Activated CD4-positive, alpha-beta memory T cell treated with anti-CD3 and anti-CD28 coated beads, Interleukin-2, amount 10 ng/mL, durations not matched to agents 7 days and 5 days (primary cell): ENCODE results near the gene BUB3. TPM values are rescaled to one million over a fixed set of nuclear protein-coding genes. Genes with fewer than 3 reads are reported as not detected.

Experiments
- CTCF ChIA-PET: fragments of 350-600 bp; sonication (Branson Sonifier 250); formaldehyde crosslinking; loops from one replicate; lab custom pipeline; 2021; ENCODE audit warnings: antibody characterized with exemption, inconsistent platforms; lab: Charles Lee
- POLR2A ChIA-PET: fragments of 350-600 bp; sonication (Branson Sonifier 250); formaldehyde crosslinking; loops from one replicate; lab custom pipeline; 2021; ENCODE audit warnings: antibody characterized with exemption; lab: Charles Lee
- DNase-seq: peaks from one replicate; pipeline ENCODE4 v3.0.0-alpha.2; 2020
- H3K27ac Mint-ChIP-seq: one replicate; pipeline ENCODE4 v1.8.0; 2021; ENCODE audit warnings: mild to moderate bottlenecking, mixed read lengths
- H3K27me3 Mint-ChIP-seq: one replicate; pipeline ENCODE4 v1.8.0; 2021; ENCODE audit warnings: mixed read lengths
- H3K36me3 Mint-ChIP-seq: one replicate; pipeline ENCODE4 v1.8.0; 2021; ENCODE audit warnings: low read depth, mixed read lengths
- H3K4me1 Mint-ChIP-seq: one replicate; pipeline ENCODE4 v1.8.0; 2021; ENCODE audit warnings: mixed read lengths
- H3K4me3 Mint-ChIP-seq: one replicate; pipeline ENCODE4 v1.8.0; 2021; ENCODE audit warnings: mild to moderate bottlenecking, mixed read lengths
- H3K9me3 Mint-ChIP-seq: one replicate; pipeline ENCODE4 v1.8.0; 2021; ENCODE audit warnings: mixed read lengths
- total RNA-seq, 2 experiments: library from RNA; stranded (reverse); gene quantifications; one replicate each; pipeline ENCODE4 v1.2.3, GENCODE V29; 2021

BUB3 gene
- total RNA-seq, 2 experiments from 2014 or later: 266 to 275 TPM

- ChIA-PET POLR2A (interaction anchor here (1.9 kb wide), 1 partner anchor 10 kb away, joined by 4 read pairs; no protein-coding TSS in a partner anchor), CTCF (no interaction called here)
- peaks cover 79% of the 10 kb centered on the region for H3K27me3 Mint-ChIP-seq
- no peaks in the 10 kb centered on the region for H3K9me3 Mint-ChIP-seq
- no peak within 1 kb of the TSS for H3K27ac Mint-ChIP-seq
- H3K4me1 Mint-ChIP-seq: peaks cover 40% of the 10 kb centered on the region
- DNase-seq: no peak
- peak within 1 kb of the TSS; percentile 54 for H3K4me3 Mint-ChIP-seq
- H3K36me3 Mint-ChIP-seq: peaks cover 6% of the 10 kb centered on the region
Measured at GRCh38 chr10:123135415-123136141, 18.6 kb upstream of the BUB3 start, which contains the start of gene HMX3. HMX3 (plus strand) TSS chr10:123135970; CDS start chr10:123136051, 81 bp downstream.

- CTCF ChIA-PET: interaction anchor here (1.2 kb wide), 1 partner anchor 18 kb away, joined by 4 read pairs; the partner anchor contains the start of gene BUB3
Measured at GRCh38 chr10:123136221-123136805, 17.9 kb upstream of the BUB3 start.

DNA sequence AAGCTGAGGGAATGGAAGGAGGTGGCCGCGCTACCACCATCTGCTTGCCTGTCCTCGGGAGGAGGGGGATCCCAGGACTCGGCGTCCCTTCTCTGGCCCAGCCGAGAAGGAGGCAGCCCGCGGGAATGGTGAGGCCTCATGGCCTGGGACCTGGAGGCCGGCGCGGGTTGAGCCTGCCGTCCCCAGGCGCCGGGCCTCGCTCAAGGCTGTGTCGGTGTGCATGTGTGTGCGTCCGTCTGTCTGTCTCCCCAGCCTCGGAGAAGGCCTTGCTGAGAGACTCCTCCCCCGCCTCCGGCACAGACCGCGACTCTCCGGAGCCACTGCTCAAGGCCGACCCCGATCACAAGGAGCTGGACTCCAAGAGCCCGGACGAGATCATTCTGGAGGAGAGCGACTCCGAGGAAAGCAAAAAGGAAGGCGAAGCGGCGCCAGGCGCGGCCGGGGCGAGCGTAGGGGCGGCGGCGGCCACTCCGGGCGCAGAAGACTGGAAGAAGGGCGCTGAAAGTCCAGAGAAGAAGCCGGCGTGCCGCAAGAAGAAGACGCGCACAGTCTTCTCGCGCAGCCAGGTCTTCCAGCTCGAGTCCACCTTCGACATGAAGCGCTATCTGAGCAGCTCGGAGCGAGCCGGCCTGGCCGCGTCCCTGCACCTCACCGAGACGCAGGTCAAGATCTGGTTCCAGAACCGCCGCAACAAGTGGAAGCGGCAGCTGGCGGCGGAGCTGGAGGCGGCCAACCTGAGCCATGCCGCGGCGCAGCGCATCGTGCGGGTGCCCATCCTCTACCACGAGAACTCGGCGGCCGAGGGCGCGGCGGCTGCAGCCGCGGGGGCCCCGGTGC is 17.2 kb upstream of the BUB3 start:
- peak overlapping the region; percentile 78 for H3K27ac Mint-ChIP-seq
- peak overlapping the region; percentile 53 for H3K4me3 Mint-ChIP-seq
- POLR2A ChIA-PET: interaction anchor here (0.9 kb wide), 1 partner anchor 15 kb away, joined by 3 read pairs; no protein-coding TSS in a partner anchor
- peaks cover 40% of the 10 kb centered on the region for H3K4me1 Mint-ChIP-seq
- peaks cover 81% of the 10 kb centered on the region for H3K27me3 Mint-ChIP-seq
- peaks cover 11% of the 10 kb centered on the region for H3K36me3 Mint-ChIP-seq
- DNase-seq: no peak
- CTCF ChIA-PET: interaction anchor here (1.2 kb wide), 1 partner anchor 17 kb away, joined by 4 read pairs; the partner anchor contains the start of gene BUB3
- H3K9me3 Mint-ChIP-seq: no peaks in the 10 kb centered on the region

More at GRCh38 chr10:123136221-123136805, 17.9 kb upstream of the BUB3 start:
- Mint-ChIP-seq H3K4me3 (no peak overlapping the region), H3K4me1 (peaks cover 40% of the 10 kb centered on the region), H3K27ac (no peak overlapping the region), H3K36me3 (peaks cover 6% of the 10 kb centered on the region), H3K27me3 (peaks cover 81% of the 10 kb centered on the region), H3K9me3 (no peaks in the 10 kb centered on the region)
- no peak for DNase-seq
- POLR2A ChIA-PET: no interaction called here

- ChIA-PET CTCF (interaction anchor here (0.7 to 3.7 kb wide), 2 partner anchors 11 to 378 kb away, joined by 3 to 21 read pairs; no protein-coding TSS in a partner anchor), POLR2A (interaction anchor here (3.7 kb wide), 1 partner anchor 12 kb away, joined by 27 read pairs; no protein-coding TSS in a partner anchor)
- peaks cover 11% of the 10 kb centered on the region for H3K36me3 Mint-ChIP-seq
- H3K27me3 Mint-ChIP-seq: peaks cover 82% of the 10 kb centered on the region
- peaks cover 32% of the 10 kb centered on the region for H3K4me1 Mint-ChIP-seq
- H3K9me3 Mint-ChIP-seq: no peaks in the 10 kb centered on the region
- DNase-seq: no peak
- H3K27ac Mint-ChIP-seq: no peak overlapping the region
- no peak overlapping the region for H3K4me3 Mint-ChIP-seq
Measured at GRCh38 chr10:123139165-123139520, 15.1 kb upstream of the BUB3 start.

- ChIA-PET POLR2A (interaction anchor here (1.4 to 3.7 kb wide), 2 partner anchors 11 to 14 kb away, joined by 5 to 27 read pairs; partner anchors contain the start of gene BUB3), CTCF (interaction anchor here (1.8 to 3.7 kb wide), 2 partner anchors 11 to 14 kb away, joined by 4 to 21 read pairs; partner anchors contain the start of gene BUB3)
- peaks cover 32% of the 10 kb centered on the region for H3K4me1 Mint-ChIP-seq
- peaks cover 11% of the 10 kb centered on the region for H3K36me3 Mint-ChIP-seq
- no peak overlapping the region for H3K4me3 Mint-ChIP-seq
- no peak overlapping the region for H3K27ac Mint-ChIP-seq
- H3K27me3 Mint-ChIP-seq: peaks cover 82% of the 10 kb centered on the region
- DNase-seq: no peak
- no peaks in the 10 kb centered on the region for H3K9me3 Mint-ChIP-seq
Measured at GRCh38 chr10:123139521-123140163, 14.6 kb upstream of the BUB3 start.

- no peak for DNase-seq
- Mint-ChIP-seq H3K4me3 (no peak overlapping the region), H3K9me3 (no peaks in the 10 kb centered on the region), H3K4me1 (peaks cover 39% of the 10 kb centered on the region), H3K27ac (no peak overlapping the region), H3K27me3 (peaks cover 86% of the 10 kb centered on the region), H3K36me3 (peaks cover 11% of the 10 kb centered on the region)
- ChIA-PET POLR2A (interaction anchor here (1.4 to 3.7 kb wide), 2 partner anchors 10 to 14 kb away, joined by 5 to 27 read pairs; partner anchors contain the start of gene BUB3), CTCF (interaction anchor here (1.8 to 3.7 kb wide), 2 partner anchors 10 to 13 kb away, joined by 4 to 21 read pairs; partner anchors contain the start of gene BUB3)
Measured at GRCh38 chr10:123140164-123140982, 13.8 kb upstream of the BUB3 start.

- Mint-ChIP-seq H3K4me1 (peaks cover 44% of the 10 kb centered on the region), H3K27me3 (peaks cover 91% of the 10 kb centered on the region), H3K4me3 (no peak overlapping the region), H3K9me3 (no peaks in the 10 kb centered on the region), H3K36me3 (peaks cover 11% of the 10 kb centered on the region), H3K27ac (no peak overlapping the region)
- no peak for DNase-seq
- ChIA-PET POLR2A (interaction anchor here (0.7 to 3.7 kb wide), 3 partner anchors 10 to 13 kb away, joined by 3 to 27 read pairs (median 5); partner anchors contain the start of gene BUB3), CTCF (interaction anchor here (1.8 to 3.7 kb wide), 2 partner anchors 9 to 13 kb away, joined by 4 to 21 read pairs; partner anchors contain the start of gene BUB3)
Measured at GRCh38 chr10:123140983-123141390, 13.2 kb upstream of the BUB3 start.

DNA sequence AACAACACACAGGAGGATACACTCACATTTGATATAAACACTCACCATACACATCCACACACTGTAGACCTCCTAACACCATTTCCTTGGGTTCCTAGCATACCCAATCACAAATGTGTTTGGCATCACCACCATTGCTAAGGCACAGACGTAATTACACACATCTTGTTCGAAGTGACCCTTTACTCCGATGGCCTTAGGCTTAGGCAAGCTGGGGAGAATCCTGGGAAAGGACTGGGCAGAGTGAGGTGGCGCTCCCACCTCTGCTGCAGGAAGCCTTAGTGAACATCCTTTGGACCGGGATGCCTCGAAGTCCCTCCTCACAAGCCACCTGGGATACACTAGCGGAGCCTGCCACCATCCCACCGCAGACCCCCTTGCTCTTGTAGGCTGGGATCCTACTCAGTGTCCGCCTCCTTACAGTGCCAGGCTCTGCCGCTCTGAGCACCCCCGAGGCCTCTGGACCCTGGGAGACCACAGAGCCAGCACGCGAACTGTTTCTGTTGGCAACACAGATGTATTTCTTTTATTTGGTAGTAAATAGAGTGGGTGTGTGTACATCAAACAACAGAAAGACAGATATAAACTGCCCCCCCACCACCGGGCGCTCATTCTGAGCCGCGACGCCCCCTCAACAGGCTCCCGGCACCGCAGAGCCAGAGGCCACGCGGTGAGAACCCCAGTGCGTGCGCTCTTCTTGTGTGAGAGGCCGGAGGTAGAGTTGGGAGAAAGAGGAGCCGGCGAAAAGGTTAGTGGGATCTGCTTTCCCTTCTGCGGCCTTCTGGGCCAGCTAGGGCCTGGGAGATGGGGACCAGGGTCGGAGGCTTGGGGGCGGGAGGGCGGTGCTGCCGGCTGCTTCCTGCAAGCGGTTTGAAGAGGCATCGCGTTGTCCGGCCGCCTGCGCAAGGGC is 12.2 kb upstream of the BUB3 start:
- H3K4me1 Mint-ChIP-seq: peaks cover 43% of the 10 kb centered on the region
- H3K36me3 Mint-ChIP-seq: peaks cover 13% of the 10 kb centered on the region
- DNase-seq: no peak
- H3K4me3 Mint-ChIP-seq: no peak overlapping the region
- CTCF ChIA-PET: interaction anchor here (3.7 kb wide), 1 partner anchor 8 kb away, joined by 21 read pairs; no protein-coding TSS in a partner anchor
- peaks cover 90% of the 10 kb centered on the region for H3K27me3 Mint-ChIP-seq
- POLR2A ChIA-PET: interaction anchor here (0.7 to 3.7 kb wide), 3 partner anchors 9 to 13 kb away, joined by 3 to 27 read pairs (median 4); partner anchors contain the start of gene BUB3
- H3K9me3 Mint-ChIP-seq: no peaks in the 10 kb centered on the region
- no peak overlapping the region for H3K27ac Mint-ChIP-seq

- peaks cover 90% of the 10 kb centered on the region for H3K27me3 Mint-ChIP-seq
- no peak for DNase-seq
- H3K4me1 Mint-ChIP-seq: peaks cover 45% of the 10 kb centered on the region
- H3K4me3 Mint-ChIP-seq: no peak overlapping the region
- peaks cover 14% of the 10 kb centered on the region for H3K36me3 Mint-ChIP-seq
- POLR2A ChIA-PET: interaction anchor here (1.2 kb wide), 1 partner anchor 13 kb away, joined by 4 read pairs; no protein-coding TSS in a partner anchor
- CTCF ChIA-PET: no interaction called here
- H3K9me3 Mint-ChIP-seq: no peaks in the 10 kb centered on the region
- H3K27ac Mint-ChIP-seq: no peak overlapping the region
Measured at GRCh38 chr10:123142701-123143161, 11.5 kb upstream of the BUB3 start.

DNA sequence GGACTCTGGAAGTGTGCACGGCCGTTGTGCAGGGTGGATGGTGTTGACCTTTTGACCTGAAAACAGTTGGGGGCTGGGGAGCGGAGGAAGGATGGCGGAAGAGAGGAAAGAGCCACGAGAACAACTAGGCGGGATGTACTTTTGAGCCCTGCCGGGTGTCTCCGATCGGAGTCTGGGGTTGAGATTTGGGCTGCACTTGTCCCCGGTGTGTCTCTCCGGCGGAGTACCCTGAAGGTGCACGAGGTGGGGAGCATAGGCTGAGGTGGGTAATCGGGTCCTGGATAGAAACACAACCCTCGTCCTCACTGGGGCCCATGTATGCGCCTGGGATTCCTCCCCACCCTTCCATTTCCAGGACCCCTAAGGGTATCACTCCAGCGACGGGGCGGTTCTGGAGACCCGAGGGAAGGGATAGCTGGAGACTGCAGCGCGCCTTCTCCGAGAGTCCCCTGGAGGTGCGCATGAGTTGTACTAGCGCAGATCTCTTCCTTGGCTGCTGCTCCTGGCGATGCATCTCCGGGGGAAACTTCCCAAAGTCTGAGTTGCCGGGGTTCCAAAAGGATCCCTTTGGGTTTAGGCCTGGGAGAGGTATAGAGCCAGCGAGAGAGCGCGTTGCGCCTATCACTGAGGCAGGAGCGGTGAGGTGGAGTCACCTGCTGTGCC is 10.9 kb upstream of the BUB3 start:
- ChIA-PET CTCF (no interaction called here), POLR2A (interaction anchor here (1.2 to 2.7 kb wide), 2 partner anchors 11 to 12 kb away, joined by 4 to 14 read pairs; partner anchors contain the start of gene BUB3)
- H3K4me1 Mint-ChIP-seq: peaks cover 45% of the 10 kb centered on the region
- peak overlapping the region; percentile 14 for H3K27ac Mint-ChIP-seq
- peaks cover 14% of the 10 kb centered on the region for H3K36me3 Mint-ChIP-seq
- DNase-seq: no peak
- H3K9me3 Mint-ChIP-seq: no peaks in the 10 kb centered on the region
- H3K4me3 Mint-ChIP-seq: no peak overlapping the region
- peaks cover 87% of the 10 kb centered on the region for H3K27me3 Mint-ChIP-seq
